Liver (tissue), 3 donors: ENCODE measurements around the gene ABCA4.

Experiments used
- ATF3 ChIP-seq: IDR thresholded peaks from 2 replicates; pipeline ENCODE4 v1.6.1; 2016; ENCODE audit warnings: antibody characterized with exemption
- EGR1 ChIP-seq, 2 donors: IDR thresholded peaks; 2 replicates each; pipeline ENCODE4 v1.6.1; 2016 to 2018; ENCODE audit warnings: antibody characterized with exemption in 2 of 2, low read depth in 2 of 2
- FOXA1 ChIP-seq: IDR thresholded peaks from 2 replicates; pipeline ENCODE4 v1.6.1; 2016; ENCODE audit warnings: antibody characterized with exemption
- GABPA ChIP-seq, 2 donors: IDR thresholded peaks in 1 of 2; conservative IDR thresholded peaks in 1 of 2; 2 replicates each; pipeline ENCODE4 v1.6.1; 2016; ENCODE audit warnings: antibody characterized with exemption in 2 of 2, mild to moderate bottlenecking in 1 of 2, moderate library complexity in 1 of 2
- HNF4G ChIP-seq: IDR thresholded peaks from 2 replicates; pipeline ENCODE4 v1.6.1; 2016; ENCODE audit warnings: antibody characterized with exemption
- RAD21 ChIP-seq, 2 donors: IDR thresholded peaks; 2 replicates each; pipeline ENCODE4 v1.6.1; 2016; ENCODE audit warnings: antibody characterized with exemption in 2 of 2, mild to moderate bottlenecking in 2 of 2
- RXRA ChIP-seq, 2 donors: IDR thresholded peaks; 2 replicates each; pipeline ENCODE4 v1.6.1; 2017 to 2018; ENCODE audit warnings: antibody characterized with exemption in 2 of 2, mild to moderate bottlenecking in 1 of 2
- SP1 ChIP-seq: IDR thresholded peaks from 2 replicates; pipeline ENCODE4 v1.6.1; 2018; ENCODE audit warnings: antibody characterized with exemption, mild to moderate bottlenecking
- TAF1 ChIP-seq: conservative IDR thresholded peaks from 2 replicates; pipeline ENCODE4 v1.6.1; 2016; ENCODE audit warnings: antibody characterized with exemption, mild to moderate bottlenecking
- YY1 ChIP-seq: IDR thresholded peaks from 2 replicates; pipeline ENCODE4 v1.6.1; 2016; ENCODE audit warnings: antibody characterized with exemption, mild to moderate bottlenecking
- TF ChIP-seq, protein P1 (sequence below): fragments of 150-350 bp; IDR thresholded peaks from 2 replicates; pipeline ENCODE4 v1.5.1; 2017; ENCODE audit warnings: improper control_type of control experiment, low read depth, low read length; ENCODE audit not compliant: missing input control
- TF ChIP-seq, protein P2 (sequence below): IDR thresholded peaks from 2 replicates; pipeline ENCODE4 v1.6.1; 2016; ENCODE audit warnings: antibody characterized with exemption, mild to moderate bottlenecking
- TF ChIP-seq, protein P3 (sequence below): IDR thresholded peaks from 2 replicates; pipeline ENCODE4 v1.6.1; 2016; ENCODE audit warnings: antibody characterized with exemption
- TF ChIP-seq, protein P4 (sequence below): IDR thresholded peaks from 2 replicates; pipeline ENCODE4 v1.6.1; 2016; ENCODE audit warnings: antibody characterized with exemption
- donor health status: healthy.
- donor health status: healthy.

DNA sequence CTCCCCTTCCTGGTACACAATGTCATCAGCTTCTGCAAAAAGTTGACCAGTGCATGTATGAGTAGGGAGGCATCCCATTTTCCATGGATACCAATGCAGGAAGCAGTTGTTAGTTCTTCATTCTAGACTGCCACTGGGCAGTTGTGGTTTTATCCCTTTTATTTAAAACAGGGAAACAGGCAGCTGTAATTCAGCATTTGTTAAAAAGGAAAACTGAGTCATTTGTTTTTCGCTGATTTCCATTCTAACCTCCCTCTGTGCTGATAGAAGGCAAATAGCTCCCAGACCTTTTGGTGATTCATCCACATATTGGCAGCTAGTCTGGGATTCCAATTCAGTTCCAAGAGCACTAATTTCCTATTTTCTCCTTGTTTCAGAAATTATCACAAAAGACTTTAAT, 21.1 kb upstream of the ABCA4 start:
- TF ChIP-seq, protein P1, sequence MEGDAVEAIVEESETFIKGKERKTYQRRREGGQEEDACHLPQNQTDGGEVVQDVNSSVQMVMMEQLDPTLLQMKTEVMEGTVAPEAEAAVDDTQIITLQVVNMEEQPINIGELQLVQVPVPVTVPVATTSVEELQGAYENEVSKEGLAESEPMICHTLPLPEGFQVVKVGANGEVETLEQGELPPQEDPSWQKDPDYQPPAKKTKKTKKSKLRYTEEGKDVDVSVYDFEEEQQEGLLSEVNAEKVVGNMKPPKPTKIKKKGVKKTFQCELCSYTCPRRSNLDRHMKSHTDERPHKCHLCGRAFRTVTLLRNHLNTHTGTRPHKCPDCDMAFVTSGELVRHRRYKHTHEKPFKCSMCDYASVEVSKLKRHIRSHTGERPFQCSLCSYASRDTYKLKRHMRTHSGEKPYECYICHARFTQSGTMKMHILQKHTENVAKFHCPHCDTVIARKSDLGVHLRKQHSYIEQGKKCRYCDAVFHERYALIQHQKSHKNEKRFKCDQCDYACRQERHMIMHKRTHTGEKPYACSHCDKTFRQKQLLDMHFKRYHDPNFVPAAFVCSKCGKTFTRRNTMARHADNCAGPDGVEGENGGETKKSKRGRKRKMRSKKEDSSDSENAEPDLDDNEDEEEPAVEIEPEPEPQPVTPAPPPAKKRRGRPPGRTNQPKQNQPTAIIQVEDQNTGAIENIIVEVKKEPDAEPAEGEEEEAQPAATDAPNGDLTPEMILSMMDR: no peak
- TF ChIP-seq, protein P2, sequence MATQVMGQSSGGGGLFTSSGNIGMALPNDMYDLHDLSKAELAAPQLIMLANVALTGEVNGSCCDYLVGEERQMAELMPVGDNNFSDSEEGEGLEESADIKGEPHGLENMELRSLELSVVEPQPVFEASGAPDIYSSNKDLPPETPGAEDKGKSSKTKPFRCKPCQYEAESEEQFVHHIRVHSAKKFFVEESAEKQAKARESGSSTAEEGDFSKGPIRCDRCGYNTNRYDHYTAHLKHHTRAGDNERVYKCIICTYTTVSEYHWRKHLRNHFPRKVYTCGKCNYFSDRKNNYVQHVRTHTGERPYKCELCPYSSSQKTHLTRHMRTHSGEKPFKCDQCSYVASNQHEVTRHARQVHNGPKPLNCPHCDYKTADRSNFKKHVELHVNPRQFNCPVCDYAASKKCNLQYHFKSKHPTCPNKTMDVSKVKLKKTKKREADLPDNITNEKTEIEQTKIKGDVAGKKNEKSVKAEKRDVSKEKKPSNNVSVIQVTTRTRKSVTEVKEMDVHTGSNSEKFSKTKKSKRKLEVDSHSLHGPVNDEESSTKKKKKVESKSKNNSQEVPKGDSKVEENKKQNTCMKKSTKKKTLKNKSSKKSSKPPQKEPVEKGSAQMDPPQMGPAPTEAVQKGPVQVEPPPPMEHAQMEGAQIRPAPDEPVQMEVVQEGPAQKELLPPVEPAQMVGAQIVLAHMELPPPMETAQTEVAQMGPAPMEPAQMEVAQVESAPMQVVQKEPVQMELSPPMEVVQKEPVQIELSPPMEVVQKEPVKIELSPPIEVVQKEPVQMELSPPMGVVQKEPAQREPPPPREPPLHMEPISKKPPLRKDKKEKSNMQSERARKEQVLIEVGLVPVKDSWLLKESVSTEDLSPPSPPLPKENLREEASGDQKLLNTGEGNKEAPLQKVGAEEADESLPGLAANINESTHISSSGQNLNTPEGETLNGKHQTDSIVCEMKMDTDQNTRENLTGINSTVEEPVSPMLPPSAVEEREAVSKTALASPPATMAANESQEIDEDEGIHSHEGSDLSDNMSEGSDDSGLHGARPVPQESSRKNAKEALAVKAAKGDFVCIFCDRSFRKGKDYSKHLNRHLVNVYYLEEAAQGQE: no peak
- TF ChIP-seq RXRA (IDR thresholded peaks at IDR 0.05) (no peak), SP1 (no peak), YY1 (no peak), RAD21 (IDR thresholded peaks at IDR 0.05) (no peak), ATF3 (no peak), EGR1 (IDR thresholded peaks at IDR 0.05; ENCODE audit: low read depth in 2 of 2) (no peak), GABPA (IDR thresholded peaks at IDR 0.05 in 1 of 2, conservative IDR thresholded peaks at IDR 0.05 in 1 of 2) (no peak), FOXA1 (no peak), HNF4G (no peak), TAF1 (no peak)
- TF ChIP-seq, protein P3, sequence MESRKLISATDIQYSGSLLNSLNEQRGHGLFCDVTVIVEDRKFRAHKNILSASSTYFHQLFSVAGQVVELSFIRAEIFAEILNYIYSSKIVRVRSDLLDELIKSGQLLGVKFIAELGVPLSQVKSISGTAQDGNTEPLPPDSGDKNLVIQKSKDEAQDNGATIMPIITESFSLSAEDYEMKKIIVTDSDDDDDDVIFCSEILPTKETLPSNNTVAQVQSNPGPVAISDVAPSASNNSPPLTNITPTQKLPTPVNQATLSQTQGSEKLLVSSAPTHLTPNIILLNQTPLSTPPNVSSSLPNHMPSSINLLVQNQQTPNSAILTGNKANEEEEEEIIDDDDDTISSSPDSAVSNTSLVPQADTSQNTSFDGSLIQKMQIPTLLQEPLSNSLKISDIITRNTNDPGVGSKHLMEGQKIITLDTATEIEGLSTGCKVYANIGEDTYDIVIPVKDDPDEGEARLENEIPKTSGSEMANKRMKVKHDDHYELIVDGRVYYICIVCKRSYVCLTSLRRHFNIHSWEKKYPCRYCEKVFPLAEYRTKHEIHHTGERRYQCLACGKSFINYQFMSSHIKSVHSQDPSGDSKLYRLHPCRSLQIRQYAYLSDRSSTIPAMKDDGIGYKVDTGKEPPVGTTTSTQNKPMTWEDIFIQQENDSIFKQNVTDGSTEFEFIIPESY: no peak
- TF ChIP-seq, protein P4, sequence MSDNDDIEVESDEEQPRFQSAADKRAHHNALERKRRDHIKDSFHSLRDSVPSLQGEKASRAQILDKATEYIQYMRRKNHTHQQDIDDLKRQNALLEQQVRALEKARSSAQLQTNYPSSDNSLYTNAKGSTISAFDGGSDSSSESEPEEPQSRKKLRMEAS: no peak
